Measurements from ENCODE around the gene CAPN13.
A peak's percentile ranks its signal among the peaks of the same experiment; 100 is the strongest.

Gene CAPN13

DNA sequence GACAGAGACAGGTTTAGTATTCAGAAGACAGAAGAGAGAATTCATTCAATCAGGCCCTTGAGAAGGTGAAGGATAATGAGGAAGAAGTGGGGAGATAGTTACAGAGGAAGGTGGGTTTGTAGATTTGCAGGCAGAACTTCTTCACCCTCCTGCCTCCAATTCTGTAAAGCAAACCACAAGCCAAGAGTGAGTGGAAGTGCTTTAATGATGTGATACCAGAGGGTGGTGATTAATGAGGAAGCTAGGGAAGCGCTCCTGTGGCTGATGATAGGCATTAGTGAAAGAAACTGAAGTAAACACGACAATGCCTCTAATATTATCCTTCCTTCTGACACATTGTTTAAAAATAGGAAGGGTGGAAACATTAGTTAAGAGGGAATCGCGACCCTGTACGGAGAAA lies 78.2 kb downstream of the CAPN13 start:
- DNase-seq = no peak

DNA sequence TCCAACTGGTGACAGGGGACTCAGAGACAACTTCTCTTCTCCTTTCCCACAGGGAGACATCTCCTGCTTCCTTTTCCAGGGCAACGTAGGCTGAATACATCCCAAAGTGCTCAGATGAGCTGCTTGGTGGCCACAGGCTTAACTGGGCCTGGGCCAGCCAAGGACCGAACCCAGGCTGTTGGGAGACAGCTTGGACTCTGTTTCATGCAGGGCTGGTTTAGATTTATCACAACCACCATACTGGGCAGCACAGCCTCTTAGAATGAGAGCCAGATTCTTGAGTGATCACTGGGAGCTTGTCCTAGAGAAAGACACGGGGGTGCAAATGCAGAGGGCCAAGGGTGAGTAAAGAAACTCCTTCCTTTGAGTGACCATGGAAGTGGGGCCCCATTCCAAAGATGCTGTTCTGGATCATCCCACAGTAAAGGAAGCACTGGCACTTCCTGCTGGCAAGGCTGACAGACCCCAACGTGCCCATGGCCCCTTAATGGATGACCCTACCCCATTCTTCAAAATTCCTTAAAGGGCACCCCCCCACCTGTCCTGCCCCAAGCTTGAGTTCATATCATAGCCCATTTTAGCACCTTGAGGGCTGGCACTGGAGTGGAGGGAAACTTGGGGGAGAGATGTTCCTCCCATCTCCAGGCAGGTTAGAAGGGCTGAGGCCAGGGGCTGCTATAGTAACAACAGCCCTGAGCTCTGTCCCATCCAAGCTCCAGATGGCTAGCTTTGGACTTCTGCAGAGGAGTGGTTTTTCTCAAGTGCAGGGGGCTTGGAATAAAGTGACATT lies 84.1 kb downstream of the CAPN13 start:
- DNase-seq = no peak

DNA sequence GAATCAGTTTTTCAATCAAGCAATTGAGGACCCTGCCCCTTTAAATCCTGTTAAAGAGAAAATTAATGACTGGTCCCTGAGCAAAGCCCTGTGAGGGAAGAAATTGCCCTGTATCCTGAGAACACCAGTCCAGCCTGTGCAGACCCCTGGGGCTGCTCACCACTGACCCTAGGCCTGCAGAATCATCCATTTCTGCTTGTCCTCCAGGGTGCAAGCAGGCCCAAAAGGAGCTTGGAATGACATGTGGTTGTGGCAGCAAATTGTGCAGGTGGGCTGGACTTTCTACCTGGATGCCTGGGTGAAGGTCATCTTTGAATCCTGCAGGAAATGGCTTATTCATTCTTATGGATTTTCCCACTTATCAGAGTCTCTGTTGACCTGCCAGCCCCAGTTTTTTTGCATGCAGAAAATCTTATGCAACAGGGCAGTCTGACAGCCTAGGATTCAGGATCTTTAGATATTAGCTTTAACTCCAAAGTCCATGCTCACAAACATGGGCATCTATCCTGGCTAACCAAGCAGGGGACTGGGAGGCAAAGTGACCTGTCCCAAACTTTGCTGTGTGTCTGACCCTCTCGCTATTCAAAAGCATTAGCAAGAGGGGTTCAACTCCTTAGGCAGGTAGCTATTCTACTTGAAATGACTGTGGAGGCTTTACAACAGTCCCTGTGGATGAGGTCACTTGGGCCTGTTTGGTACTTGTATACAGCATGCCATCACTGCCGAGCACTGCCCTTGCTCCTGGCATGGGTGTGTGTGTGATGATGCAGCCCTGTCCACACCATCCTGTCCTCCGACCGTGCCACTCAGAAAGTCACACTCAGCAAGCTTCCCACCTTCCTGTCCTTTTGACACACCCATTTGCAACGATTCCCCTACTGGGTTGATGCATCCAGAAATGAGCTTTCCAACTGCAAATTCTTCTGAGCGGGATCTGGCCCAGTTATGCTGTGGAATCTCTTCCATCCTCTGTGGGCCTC lies 85.3 kb downstream of the CAPN13 start:
- no peak for DNase-seq

DNA sequence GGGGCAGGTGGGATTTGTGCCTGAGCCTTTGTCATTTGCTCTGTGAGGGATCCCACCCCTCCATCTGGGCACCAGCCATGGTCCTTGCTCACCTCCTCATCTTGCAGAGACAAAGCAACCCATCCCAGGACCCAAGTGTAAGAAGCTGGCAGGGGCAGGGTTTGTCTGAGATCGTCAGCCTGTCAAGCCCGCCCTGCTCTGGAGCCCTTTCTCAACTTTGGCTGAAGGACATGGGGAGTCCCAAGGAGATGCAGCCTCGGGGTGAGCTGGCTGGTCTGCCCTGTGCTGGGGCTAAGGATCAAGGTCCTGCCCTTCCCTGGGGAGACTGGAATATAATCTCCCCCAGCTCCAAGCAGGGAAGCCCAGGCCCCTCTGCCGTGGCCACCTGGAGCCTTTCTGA lies 86.0 kb downstream of the CAPN13 start:
- no peak for DNase-seq

DNA sequence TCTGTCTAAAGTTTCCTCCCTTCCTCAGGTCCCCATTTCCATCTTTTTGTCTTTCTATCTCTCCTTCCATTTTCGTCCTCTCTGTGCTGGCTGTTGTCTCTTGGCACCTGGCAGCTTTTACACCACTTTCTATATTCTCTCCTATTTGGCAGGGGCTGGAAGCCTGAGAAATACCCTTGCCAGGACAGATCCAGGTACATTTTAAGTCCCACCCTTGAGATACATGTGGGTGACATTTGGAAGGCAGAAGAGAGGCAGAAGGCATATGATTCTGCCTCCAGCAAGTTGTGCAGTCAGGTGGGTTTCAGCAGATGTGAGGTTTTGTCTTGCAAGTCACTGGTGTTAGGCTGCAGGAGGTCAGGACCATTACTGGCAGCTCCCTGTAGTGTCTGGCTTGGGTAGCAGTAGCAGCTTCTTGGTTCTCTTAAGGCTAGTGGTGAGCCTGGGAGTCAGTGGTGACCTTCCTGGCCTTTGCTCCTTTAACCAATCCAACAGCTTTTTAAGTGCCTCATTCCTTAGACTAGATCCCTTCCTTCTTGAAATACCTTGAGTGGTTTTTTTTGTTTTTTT lies 90.1 kb downstream of the CAPN13 start:
- no peak for DNase-seq

DNA sequence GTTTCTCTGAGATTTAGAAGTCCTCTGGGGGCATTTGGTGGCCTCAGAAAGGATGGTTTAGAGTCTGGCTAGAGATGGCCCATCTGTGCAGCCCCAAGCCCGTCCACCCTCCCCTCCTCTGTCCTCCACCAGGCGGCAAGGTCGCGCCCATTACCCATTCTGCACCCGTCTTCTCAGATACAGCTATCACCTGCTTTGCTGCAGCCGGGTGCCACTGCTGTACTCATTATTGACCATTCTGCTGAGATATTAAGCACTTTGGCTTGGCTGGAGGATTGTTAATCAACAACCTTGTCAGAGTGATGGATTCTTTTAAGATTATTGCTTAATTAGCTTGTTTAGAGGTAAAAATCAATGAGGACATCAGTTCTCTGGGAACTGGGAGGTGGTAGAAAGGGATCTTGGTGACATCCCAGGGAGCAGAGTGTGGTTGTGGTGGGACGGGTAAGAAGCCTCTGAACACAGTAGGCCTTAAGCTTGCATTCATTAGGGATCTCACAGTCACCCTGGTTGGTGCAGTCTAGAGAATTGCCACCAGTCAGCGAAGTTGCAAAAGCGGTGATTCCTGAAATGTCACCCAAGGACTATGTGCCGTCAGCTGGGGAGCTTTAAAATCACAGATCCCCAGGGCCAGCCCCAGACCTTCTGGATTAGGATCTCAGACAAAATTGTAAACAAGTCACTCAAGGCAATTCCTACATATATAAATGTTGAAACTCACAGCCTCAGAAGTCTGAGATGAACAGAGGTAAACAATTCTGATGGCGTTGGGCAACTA lies 90.9 kb downstream of the CAPN13 start:
- no peak for DNase-seq

DNA sequence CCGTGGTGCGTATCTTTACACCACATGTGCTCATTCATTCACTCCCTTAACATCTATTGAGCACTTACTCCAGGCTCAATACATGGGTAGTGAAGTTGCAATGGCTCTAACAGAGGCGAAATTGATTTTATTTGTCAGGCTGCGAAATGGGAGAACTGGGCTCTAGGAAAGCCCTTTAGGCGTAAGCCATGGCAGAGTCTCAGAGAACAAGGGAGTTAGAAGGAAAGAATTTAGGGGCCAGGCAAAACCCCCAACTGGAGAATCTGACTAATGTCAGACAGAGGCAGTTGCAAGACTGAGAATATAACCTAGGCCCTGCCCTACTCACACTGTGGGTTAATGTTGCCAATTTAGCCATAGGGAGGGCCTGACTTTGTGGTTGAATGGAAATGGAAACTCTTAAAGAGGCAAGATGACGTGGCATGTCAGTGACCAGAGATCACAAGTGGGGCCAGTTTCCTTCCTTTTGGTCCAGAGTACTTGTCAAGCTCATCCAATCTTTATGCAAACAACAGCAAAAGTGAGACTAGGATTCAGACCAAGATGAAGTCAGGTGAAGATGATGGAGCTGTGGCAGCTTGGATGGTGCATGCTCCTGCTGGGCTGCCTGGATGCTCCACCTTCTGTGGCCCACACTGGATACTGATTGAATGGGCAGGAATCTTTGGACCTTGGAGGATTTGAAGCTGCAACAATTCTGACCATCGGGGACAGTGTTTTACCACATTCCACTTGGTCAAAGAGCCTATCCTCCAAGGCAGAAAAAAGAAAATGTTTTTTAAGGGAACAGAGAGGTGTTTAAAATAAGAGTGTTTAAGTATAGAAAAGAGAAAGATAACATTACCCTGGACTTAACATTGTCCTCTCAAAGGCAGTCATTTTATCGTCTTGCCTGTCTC lies 92.2 kb downstream of the CAPN13 start:
- no peak for DNase-seq

DNA sequence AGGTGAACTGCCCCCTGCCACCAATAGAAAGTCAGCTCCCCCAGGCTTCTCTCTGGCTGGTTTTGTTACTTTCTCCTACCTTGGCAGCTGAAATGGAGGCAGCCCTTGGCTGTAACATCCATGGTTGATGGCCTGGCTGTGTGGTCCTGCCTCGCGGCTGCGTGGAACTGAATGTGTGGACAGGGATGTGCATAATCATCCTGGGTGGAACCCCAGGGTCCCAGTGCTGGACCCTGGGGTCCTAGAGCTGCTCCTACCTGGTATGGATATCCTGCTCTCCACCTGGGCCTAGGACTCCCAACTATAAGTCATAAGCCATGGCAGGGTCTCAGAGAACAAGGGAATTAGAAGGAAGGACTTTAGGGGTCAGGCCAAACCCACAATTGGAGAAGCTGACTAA lies 93.5 kb downstream of the CAPN13 start:
- no peak for DNase-seq

DNA sequence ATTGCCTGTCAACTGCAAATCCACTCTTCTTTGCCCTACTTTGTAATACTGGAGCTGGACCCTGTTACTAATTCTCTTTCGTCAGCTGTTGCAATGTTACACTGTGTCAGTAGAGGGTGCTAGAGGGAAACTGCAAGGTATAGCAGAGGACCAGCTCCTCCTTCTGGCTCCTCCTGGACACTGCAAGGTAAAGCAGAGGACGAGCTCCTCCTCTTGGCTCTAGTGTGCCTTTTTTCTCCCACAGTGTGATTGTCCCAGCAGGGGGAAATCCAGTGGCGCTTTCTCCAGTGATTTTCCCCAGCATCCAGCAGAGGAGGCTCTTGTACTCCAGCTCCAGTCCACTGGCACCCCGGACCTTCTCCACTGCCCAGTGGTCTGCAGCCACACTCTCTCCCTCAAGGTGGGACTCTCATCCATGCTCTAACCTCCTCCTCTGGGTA lies 95.6 kb downstream of the CAPN13 start:
- peak; percentile 82 for DNase-seq

DNA sequence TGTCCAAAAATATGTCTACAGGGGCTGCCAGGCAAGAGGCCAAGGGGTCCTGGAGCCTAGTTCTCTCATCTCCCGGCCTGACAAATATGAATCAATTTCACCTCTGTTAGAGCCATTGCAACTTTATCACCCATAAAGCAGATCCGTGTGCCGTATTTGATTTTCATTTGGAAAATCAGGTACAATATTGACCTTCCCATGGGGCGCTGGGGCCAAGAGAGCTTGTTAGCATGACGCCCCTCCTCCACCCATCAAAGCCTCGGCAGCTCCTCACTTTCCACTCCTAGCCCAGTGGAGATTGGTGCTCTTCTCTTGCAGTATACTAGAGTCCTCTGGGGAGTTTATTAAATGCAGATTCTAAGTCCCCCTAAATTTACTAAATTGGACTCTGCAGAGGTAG lies 96.8 kb downstream of the CAPN13 start:
- DNase-seq = no peak

DNA sequence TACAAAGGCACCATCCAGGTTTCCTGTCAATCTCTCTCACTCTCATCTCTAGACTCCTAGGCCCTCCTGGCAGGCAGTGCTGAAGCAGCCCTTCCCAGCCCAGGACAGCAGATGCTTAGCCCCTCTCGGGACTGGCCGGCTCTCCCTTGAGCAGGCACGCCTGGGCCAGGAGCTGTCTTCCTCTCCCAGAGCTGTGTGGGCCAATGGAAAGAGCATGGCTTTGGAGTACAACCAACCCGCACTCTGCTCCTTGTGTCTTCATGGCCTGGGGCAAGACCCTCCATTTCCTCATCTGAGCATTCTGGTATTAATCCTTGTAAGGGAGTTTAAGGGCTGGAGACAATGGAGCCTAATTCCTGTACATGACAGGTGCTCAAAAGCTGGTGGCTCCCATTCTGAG lies 97.2 kb downstream of the CAPN13 start:
- DNase-seq = no peak

DNA sequence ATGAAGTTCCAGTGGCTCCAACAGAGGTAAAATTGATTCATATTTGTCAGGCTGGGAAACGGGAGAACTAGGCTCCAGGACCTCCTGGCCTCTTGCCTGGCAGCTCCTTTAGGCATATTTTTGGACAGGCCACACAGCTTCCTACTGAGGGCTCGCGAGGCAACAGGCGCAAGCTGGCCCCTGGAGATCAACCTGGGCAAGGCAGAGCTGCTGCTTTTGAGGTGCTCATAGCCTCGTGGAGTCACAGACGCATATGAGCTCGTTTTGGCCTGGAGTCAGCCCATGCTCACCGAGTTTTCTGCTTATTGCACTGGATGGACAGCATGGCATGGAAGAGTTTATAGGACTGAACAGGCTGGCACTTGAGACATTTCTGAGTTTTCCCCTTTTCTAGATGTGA lies 97.7 kb downstream of the CAPN13 start:
- no peak for DNase-seq

DNA sequence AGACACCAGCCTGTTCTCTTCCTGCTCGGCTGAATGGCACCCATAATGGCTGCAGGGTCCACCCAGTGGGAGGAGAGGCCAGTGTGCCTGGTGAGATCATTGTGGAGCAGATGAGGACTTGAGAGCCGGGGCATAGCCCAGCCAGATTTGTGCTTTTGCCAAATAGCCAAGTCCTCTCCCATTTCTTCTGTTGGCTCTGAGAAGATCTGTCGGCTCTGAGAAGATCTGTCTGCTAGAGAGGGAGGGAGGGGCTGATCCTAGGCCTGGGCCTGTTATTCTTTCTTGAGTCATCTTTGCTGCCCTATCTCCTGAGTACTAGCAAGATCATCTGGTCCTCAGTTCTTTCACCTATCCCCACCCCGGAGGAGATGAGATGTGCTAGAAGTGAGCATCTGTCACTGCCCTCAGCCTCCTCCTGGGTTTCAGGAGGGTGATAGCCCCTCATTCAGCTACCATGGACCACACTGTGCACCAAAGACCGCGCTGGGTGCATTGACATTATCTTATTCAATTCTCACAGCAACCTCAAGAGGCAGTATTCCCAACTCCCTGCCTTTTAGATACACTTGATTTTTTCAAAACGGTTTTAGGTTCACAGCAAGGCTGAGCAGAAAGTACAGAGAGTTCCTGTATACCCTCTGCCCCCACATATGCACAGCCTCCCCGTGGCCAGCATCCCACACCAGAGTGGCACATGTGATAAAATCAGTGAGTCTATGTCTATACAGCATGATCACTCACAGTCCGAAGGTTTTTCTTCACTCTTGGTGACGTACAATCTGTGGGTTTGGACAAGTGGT lies 98.6 kb downstream of the CAPN13 start:
- no peak for DNase-seq

DNA sequence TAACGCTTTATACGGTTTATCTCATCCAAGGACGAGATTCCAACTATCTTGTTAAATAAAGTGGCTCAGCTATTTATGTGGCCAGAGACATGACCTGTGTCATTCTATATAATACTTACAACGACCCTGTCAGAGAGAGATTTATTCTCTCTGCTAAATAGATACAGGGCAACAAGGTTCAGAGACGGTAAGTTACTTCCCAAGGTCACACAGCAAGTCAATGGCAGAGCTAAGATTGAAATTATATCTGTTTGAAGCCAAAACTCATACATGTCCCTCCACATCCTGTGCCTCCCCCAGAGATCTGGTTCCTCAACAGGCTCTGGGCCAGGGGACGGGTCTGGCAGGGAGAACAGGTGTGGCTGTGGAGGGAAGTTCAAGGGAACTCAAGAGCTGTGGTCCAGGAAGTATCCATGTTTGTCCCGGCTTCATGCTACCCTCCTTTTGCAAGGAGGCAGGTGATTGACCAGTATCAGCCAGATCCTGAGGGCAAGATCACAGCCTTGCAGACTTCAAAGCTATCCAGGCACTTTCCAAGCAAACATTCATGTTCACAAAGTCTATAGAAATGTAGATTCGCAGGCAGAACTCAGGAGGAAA lies 99.8 kb downstream of the CAPN13 start:
- DNase-seq = no peak

DNA sequence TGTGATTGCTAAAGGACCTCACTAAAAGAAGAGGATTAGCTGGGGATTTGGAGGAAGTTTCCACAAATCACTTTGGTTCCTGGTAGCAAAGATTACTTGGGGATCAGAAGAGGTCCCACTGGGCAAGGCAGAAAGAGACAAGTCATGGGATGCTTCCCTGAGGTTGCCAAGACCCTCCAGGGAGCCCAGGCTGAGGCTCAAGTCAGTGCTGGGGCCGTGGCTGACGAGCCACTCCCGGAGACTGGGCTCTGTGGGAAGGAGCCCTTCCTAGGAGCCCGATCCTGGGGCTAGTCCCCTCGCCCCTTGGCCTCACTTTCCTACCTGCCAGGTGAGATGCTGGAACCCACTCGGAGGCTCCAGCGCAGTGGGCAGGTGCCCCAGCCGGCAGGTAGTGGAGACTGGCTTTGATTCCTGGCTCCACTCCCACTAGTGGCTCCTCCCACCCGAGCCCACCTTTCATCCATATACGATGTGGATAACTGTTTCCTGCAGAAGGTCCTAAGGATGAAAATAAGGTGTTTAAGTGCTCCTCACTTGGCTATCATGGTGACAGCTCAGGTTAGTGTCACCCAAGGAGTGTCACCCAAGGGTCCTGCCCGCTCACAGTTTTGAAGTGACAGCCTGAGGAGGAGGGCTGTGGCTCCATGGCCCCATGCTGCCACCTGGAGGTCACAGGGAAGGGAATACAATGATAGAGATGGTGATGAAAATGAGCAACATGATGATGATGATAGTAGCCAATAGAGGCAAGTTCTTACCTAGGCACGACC lies 100.5 kb downstream of the CAPN13 start:
- no peak for DNase-seq

DNA sequence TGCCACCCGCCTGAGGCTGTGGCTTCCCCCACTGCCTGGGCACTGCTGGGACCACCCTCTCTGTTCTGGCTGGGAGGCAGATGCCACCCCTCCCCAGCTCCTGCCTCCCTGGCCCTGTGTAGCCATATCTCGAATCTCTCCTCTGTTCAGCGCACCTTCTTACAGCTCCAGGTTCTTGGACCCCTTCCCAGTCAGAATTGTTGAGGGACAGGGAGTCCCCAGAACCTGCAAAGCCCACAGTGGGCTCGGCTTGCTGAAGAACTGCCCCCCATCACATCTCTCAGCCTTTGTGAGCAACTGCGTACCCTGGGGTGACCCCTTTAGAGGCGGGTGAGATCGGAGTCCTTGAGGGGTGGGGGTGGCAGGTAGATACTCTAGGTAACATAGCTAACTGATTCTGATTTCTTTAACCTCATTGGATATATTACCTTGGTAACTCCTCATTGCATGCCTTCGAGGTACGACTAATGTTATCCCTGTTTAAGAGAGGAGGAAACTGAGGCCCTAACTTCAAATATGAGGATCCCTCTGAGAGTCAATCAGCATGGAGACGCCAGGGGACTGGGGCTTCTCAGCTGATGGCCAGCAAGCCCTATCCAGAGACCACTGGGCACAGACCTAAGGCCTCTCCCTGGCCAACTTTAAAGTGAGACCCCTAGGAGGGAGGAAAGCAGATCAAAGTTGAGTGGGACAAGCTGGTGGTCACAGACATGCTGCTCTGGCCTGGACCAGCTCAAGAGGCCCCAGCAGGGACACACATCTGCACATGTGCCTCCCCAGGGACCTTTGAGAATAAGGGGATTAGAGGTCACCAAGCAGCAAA lies 101.3 kb downstream of the CAPN13 start:
- no peak for DNase-seq

DNA sequence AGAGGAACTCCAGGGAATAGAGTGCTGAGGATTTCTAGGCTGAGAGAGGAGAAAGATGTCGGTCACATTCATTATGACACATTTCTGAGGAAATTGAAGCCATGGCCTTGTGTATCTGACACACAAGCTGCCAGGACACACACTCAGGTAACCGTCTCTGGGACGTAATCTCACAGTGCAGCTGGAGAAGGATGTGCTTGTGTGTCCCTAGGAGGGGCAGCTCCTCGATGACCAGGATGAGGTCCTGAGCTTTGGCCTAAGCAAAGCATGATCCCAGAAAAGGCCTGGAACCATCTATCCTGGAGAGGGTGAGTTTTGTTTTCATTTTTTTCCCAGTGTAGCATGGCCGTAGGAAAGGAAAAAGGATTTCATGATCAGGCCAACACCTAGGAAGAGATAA lies 102.2 kb downstream of the CAPN13 start:
- DNase-seq = no peak

DNA sequence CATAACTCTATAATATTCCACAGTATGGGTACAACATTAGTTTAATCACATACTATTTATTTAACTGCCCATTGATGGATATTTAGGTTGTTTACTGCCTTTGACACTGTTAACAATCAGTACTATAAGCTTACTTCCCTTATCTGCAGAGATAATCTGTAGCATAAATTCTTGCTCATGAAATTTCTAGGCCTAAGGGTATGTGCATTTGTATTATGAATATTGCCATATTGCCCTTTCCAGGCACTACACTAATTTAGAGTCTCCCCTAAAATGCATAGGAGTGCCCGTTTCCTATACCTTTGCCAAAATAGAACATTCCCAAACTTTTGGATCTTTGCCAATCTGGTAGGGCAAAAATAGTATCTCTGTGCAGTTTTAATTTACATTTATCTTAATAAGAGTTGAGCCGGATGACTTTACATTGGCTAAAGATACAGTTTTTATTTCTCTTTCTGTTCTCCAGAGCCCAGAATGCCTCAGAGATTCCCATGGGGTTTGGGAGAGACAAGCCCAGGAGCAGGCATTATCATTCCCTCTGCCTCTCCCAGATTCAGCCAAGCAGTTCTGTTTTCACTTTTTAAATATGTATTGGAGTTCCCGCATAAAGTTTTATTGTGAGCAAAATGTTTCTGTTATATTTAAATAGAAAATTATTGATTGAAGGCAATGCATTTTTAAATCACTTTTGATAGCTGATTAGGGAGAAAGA lies 102.8 kb downstream of the CAPN13 start:
- DNase-seq = no peak

All from NCI-H187 treated with DMSO at 0.1 percent for 48 hours (cell line).